ENCODE measurements around the gene STEAP4.

DNA sequence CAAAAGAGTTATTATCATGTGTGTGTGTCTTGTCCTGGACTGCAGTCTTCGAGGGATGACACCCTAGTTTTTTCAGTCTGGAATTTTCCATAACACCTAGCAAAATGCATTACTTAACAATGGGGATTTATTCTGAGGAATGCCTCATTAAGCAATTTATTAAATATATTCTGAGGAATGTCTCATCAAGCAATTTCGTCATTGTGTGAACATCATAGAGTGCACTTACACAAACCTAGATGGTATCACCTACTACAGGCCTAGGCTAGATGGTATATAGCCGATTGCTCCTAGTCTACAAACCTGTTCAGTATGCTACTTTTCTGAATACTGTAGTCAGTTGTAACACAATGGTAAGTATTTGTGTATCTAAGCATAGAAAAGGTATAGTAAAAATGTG lies 1.1 kb upstream of the STEAP4 start:
- TF ChIP-seq RELA (CRISPR knock-in tag; IDR thresholded peaks at IDR 0.05; ENCODE audit: borderline replicate concordance) = no peak
- no peak for TF ChIP-seq CBFB (CRISPR knock-in tag; IDR thresholded peaks at IDR 0.05; ENCODE audit: low read depth)
- no peak for TF ChIP-seq ATF2 (CRISPR knock-in tag; IDR thresholded peaks at IDR 0.05; ENCODE audit: borderline replicate concordance, low read depth)
- no peak for TF ChIP-seq CTCF (IDR thresholded peaks at IDR 0.05)
- TF ChIP-seq KAT7 (CRISPR knock-in tag; IDR thresholded peaks at IDR 0.05; ENCODE audit: borderline replicate concordance) = no peak
- no peak for TF ChIP-seq ZNF416 (CRISPR knock-in tag; IDR thresholded peaks at IDR 0.05)
- TF ChIP-seq USF2 (CRISPR knock-in tag; IDR thresholded peaks at IDR 0.05) = no peak
- no peak for TF ChIP-seq MAX (CRISPR knock-in tag; IDR thresholded peaks at IDR 0.05)
- TF ChIP-seq CREB1 (CRISPR knock-in tag; IDR thresholded peaks at IDR 0.05) = no peak
- TF ChIP-seq, protein P1, sequence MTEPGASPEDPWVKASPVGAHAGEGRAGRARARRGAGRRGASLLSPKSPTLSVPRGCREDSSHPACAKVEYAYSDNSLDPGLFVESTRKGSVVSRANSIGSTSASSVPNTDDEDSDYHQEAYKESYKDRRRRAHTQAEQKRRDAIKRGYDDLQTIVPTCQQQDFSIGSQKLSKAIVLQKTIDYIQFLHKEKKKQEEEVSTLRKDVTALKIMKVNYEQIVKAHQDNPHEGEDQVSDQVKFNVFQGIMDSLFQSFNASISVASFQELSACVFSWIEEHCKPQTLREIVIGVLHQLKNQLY (CRISPR knock-in tag; IDR thresholded peaks at IDR 0.05) = no peak
- no peak for TF ChIP-seq ATF3 (CRISPR knock-in tag; conservative IDR thresholded peaks at IDR 0.05)
